SK-N-SH (cell line): ENCODE results near the gene PDHB. TPM values are rescaled to one million over a fixed set of nuclear protein-coding genes. Genes with fewer than 3 reads are reported as not detected.

Experiments used
- CTCF ChIA-PET: fragments of 300-600, 350-600 bp; formaldehyde crosslinking; extraction: SDS; loops from one replicate; lab custom pipeline; 2021; lab: Yijun Ruan, JAX
- POLR2A ChIA-PET: fragments of 350-600 bp; sonication (Branson Sonifier 250); formaldehyde crosslinking; extraction: SDS; loops from one replicate; lab custom pipeline; 2020; ENCODE audit warnings: antibody characterized with exemption, inconsistent platforms; lab: Yijun Ruan, JAX
- DNase-seq: peaks from one replicate; pipeline ENCODE4 v3.0.0; 2012
- H2AFZ ChIP-seq: fragments of 200-600 bp; sonication (generic); 2 replicates; pipeline ENCODE4 v1.8.1; 2016; ENCODE audit warnings: antibody characterized with exemption, mild to moderate bottlenecking, low read depth
- H3F3A ChIP-seq: fragments of 200-600 bp; sonication (generic); replicated peaks from 2 replicates; pipeline ENCODE3; 2016; ENCODE audit warnings: antibody characterized with exemption, mild to moderate bottlenecking; ENCODE audit not compliant: insufficient read depth
- H3K27ac ChIP-seq, 2 experiments: fragments of 200-500 bp in 1 of 2; fragments of 200-600 bp in 1 of 2; sonication (Bioruptor generic) in 1 of 2; sonication (generic), shearing (Covaris generic) in 1 of 2; 2 replicates each; pipeline versions ENCODE4 v1.5.1 to v1.6.1; 2014 to 2016; ENCODE audit warnings: low read depth in 2 of 2, inconsistent platforms in 1 of 2, low read length in 1 of 2, mild to moderate bottlenecking in 1 of 2, mixed read lengths in 1 of 2
- H3K27me3 ChIP-seq: fragments of 200-600 bp; sonication (generic), shearing (Covaris generic); 2 replicates; pipeline ENCODE4 v1.6.1; 2016; ENCODE audit warnings: mixed run types; ENCODE audit not compliant: insufficient read depth
- H3K36me3 ChIP-seq, 2 experiments: fragments of 200-500 bp in 1 of 2; fragments of 200-600 bp in 1 of 2; sonication (Bioruptor generic) in 1 of 2; sonication (generic) in 1 of 2; replicated peaks in 1 of 2; 2 replicates each; pipeline versions ENCODE3 to v1.5.1; 2014 to 2016; ENCODE audit warnings: low read length in 1 of 2, mild to moderate bottlenecking in 1 of 2; ENCODE audit not compliant: insufficient read depth in 2 of 2, control insufficient read depth in 1 of 2
- H3K4me1 ChIP-seq, 2 experiments: fragments of 200-500 bp in 1 of 2; fragments of 200-600 bp in 1 of 2; sonication (Bioruptor generic) in 1 of 2; sonication (generic), shearing (Covaris generic) in 1 of 2; 2 replicates each; pipeline versions ENCODE4 v1.5.1 to v1.6.1; 2014 to 2016; ENCODE audit warnings: low read depth in 1 of 2, low read length in 1 of 2, mixed run types in 1 of 2; ENCODE audit not compliant: insufficient read depth in 2 of 2, control insufficient read depth in 1 of 2
- H3K4me2 ChIP-seq: fragments of 200-600 bp; sonication (generic), shearing (Covaris generic); 2 replicates; pipeline ENCODE4 v1.6.1; 2017; ENCODE audit warnings: mixed run types
- H3K4me3 ChIP-seq, 2 experiments: fragments of 200-500 bp in 1 of 2; fragments of 200-600 bp in 1 of 2; sonication (Bioruptor generic) in 1 of 2; sonication (generic), shearing (Covaris generic) in 1 of 2; 2 replicates each; pipeline versions ENCODE4 v1.5.1 to v1.8.1; 2014 to 2016; ENCODE audit warnings: low read depth in 2 of 2, inconsistent platforms in 1 of 2, low read length in 1 of 2, mild to moderate bottlenecking in 1 of 2, mixed read lengths in 1 of 2, moderate library complexity in 1 of 2
- H3K79me2 ChIP-seq: fragments of 200-600 bp; sonication (generic); 2 replicates; pipeline ENCODE4 v1.8.1; 2017; ENCODE audit warnings: mild to moderate bottlenecking; ENCODE audit not compliant: insufficient read depth
- H3K9ac ChIP-seq: fragments of 200-600 bp; sonication (generic); 2 replicates; pipeline ENCODE4 v1.6.1; 2017; ENCODE audit warnings: mixed run types
- H3K9me2 ChIP-seq: fragments of 200-600 bp; sonication (generic); 2 replicates; pipeline ENCODE4 v1.6.1; 2017; ENCODE audit warnings: mixed run types
- H3K9me3 ChIP-seq: fragments of 200-600 bp; sonication (generic); 2 replicates; pipeline ENCODE4 v1.6.1; 2017; ENCODE audit warnings: mixed run types, mild to moderate bottlenecking, moderate library complexity
- H4K20me1 ChIP-seq: fragments of 200-600 bp; sonication (generic); 2 replicates; pipeline ENCODE4 v1.6.1; 2017; ENCODE audit warnings: mild to moderate bottlenecking, mixed run types; ENCODE audit not compliant: insufficient read depth
- EP300 ChIP-seq, 2 experiments: IDR thresholded peaks; 2 replicates each; pipeline versions ENCODE4 v1.4.0 to v1.6.1; 2012; ENCODE audit warnings: borderline replicate concordance in 1 of 2, low read depth in 1 of 2, low read length in 1 of 2
- FOSL2 ChIP-seq: IDR thresholded peaks from 2 replicates; pipeline ENCODE4 v1.4.0; 2012; ENCODE audit warnings: low read depth, mild to moderate bottlenecking, moderate library complexity, borderline replicate concordance
- FOXM1 ChIP-seq: IDR thresholded peaks from 2 replicates; pipeline ENCODE4 v1.4.0; 2012; ENCODE audit warnings: low read depth, mild to moderate bottlenecking
- IRF3 ChIP-seq: fragments of 150-350 bp; IDR thresholded peaks from 2 replicates; pipeline ENCODE4 v1.6.1; 2016; ENCODE audit warnings: mild to moderate bottlenecking, low read depth, low read length
- JUND ChIP-seq: IDR thresholded peaks from 2 replicates; pipeline ENCODE4 v1.4.0; 2012
- MAX ChIP-seq: IDR thresholded peaks from 2 replicates; pipeline ENCODE4 v1.4.0; 2012; ENCODE audit warnings: low read depth
- MEF2A ChIP-seq: IDR thresholded peaks from 2 replicates; pipeline ENCODE4 v1.4.0; 2012; ENCODE audit warnings: low read depth, borderline replicate concordance
- MXI1 ChIP-seq: IDR thresholded peaks from 2 replicates; pipeline ENCODE4 v1.6.1; 2012; ENCODE audit warnings: mild to moderate bottlenecking, low read depth, low read length, improper control_type of control experiment
- NFIC ChIP-seq: IDR thresholded peaks from 2 replicates; pipeline ENCODE4 v1.4.0; 2012; ENCODE audit warnings: borderline replicate concordance
- NRF1 ChIP-seq: IDR thresholded peaks from 2 replicates; pipeline ENCODE4 v1.6.1; 2012; ENCODE audit warnings: low read depth, mild to moderate bottlenecking, low read length
- PBX3 ChIP-seq: IDR thresholded peaks from 2 replicates; pipeline ENCODE4; 2012
- RCOR1 ChIP-seq: fragments of 150-350 bp; IDR thresholded peaks from 2 replicates; pipeline ENCODE4 v1.6.1; 2017; ENCODE audit warnings: antibody characterized with exemption, low read length
- REST ChIP-seq: IDR thresholded peaks from 2 replicates; pipeline ENCODE4 v1.6.1; 2012; ENCODE audit warnings: mild to moderate bottlenecking, low read depth, low read length, moderate library complexity
- RFX5 ChIP-seq: IDR thresholded peaks from 2 replicates; pipeline ENCODE4 v1.6.1; 2012; ENCODE audit warnings: mild to moderate bottlenecking, improper control_type of control experiment, low read length
- TAF1 ChIP-seq: IDR thresholded peaks from 2 replicates; pipeline ENCODE4 v1.6.1; 2012; ENCODE audit warnings: low read depth, mild to moderate bottlenecking, low read length, moderate library complexity, borderline replicate concordance
- TCF12 ChIP-seq: IDR thresholded peaks from 2 replicates; pipeline ENCODE4 v1.4.0; 2012
- USF1 ChIP-seq: IDR thresholded peaks from 2 replicates; pipeline ENCODE4 v1.4.0; 2012; ENCODE audit warnings: low read depth, borderline replicate concordance
- USF2 ChIP-seq: fragments of 150-350 bp; IDR thresholded peaks from 2 replicates; pipeline ENCODE4 v1.6.1; 2017; ENCODE audit warnings: antibody characterized with exemption, low read length, low read depth, borderline replicate concordance
- YY1 ChIP-seq: IDR thresholded peaks from 2 replicates; pipeline ENCODE4 v1.4.0; 2012; ENCODE audit warnings: low read depth, mild to moderate bottlenecking
- WGBS: methylation state at CpG from one replicate; pipeline ENCODE4 v1.1.6; 2017; ENCODE audit warnings: low lambda C conversion rate; 5-methylcytosine and 5-hydroxymethylcytosine counted together
- polyA plus RNA-seq, 3 experiments: library from polyadenylated mRNA; depleted of rRNA; stranded (reverse); fragments of >200 nt; gene quantifications; 2 replicates each; pipeline ENCODE4 v1.2.3, GENCODE V29; 2012

The PDHB gene
- polyA plus RNA-seq, 1 of the 3 experiments (the other 2 are of a cell fraction) = 87.5 TPM

GRCh38 chr3:58478781-58479180, 45.1 kb upstream of the PDHB start:
- POLR2A ChIA-PET = no interaction called here
- no peak for TF ChIP-seq YY1
- Histone ChIP-seq H3K9me3 (peaks cover 4% of the 10 kb centered on the region; the same call in 1 of the 2 replicates), H2AFZ (no peak overlapping the region), H3K9ac (no peak overlapping the region), H3K4me1 (peaks cover 0 to 2% of the 10 kb centered on the region in 2 experiments; a peak in 1 of 4 replicates), H3K9me2 (no peaks in the 10 kb centered on the region), H3K27ac (no peak overlapping the region), H4K20me1 (no peaks in the 10 kb centered on the region), H3K4me3 (no peak overlapping the region), H3K79me2 (no peaks in the 10 kb centered on the region), H3K27me3 (no peaks in the 10 kb centered on the region), H3F3A (no peaks in the 10 kb centered on the region), H3K4me2 (no peak overlapping the region), H3K36me3 (no peaks in the 10 kb centered on the region)
- no peak for DNase-seq
- 79% methylated on average over 2 of the region's 2 CpGs for WGBS
- CTCF ChIA-PET = no interaction called here

GRCh38 chr3:58474967-58475578, 41.4 kb upstream of the PDHB start:
- no peaks in the 10 kb centered on the region for H3K9me2 ChIP-seq
- H3K27me3 ChIP-seq = no peaks in the 10 kb centered on the region
- no peaks in the 10 kb centered on the region for H3K9me3 ChIP-seq
- H2AFZ ChIP-seq = no peak overlapping the region
- H3K27ac ChIP-seq = no peak overlapping the region
- H3K9ac ChIP-seq = no peak overlapping the region
- POLR2A ChIA-PET = no interaction called here
- H3K36me3 ChIP-seq = no peaks in the 10 kb centered on the region
- DNase-seq = no peak
- H3K4me2 ChIP-seq = no peak overlapping the region
- H4K20me1 ChIP-seq = no peaks in the 10 kb centered on the region
- H3K4me3 ChIP-seq = no peak overlapping the region
- 84% methylated on average over 3 of the region's 3 CpGs for WGBS
- no peaks in the 10 kb centered on the region for H3K79me2 ChIP-seq
- no peaks in the 10 kb centered on the region for H3F3A ChIP-seq
- CTCF ChIA-PET = no interaction called here
- TF ChIP-seq IRF3 (no peak), RFX5 (no peak), PBX3 (no peak), MEF2A (no peak), FOXM1 (no peak), MXI1 (no peak), EP300 (IDR thresholded peaks at IDR 0.05; ENCODE audit: borderline replicate concordance in 1 of 2, low read depth in 1 of 2, low read length in 1 of 2) (no peak), REST (no peak), TCF12 (no peak), JUND (no peak), NFIC (no peak), RCOR1 (no peak), USF2 (no peak), USF1 (no peak), FOSL2 (no peak), TAF1 (no peak), NRF1 (no peak), MAX (no peak)
- H3K4me1 ChIP-seq = peaks cover 5 to 11% of the 10 kb centered on the region in 2 experiments; a peak in 3 of 4 replicates
